Measurements from ENCODE around the gene EIF5A. TPM values are rescaled to one million over a fixed set of nuclear protein-coding genes. Genes with fewer than 3 reads are reported as not detected.

EIF5A gene
- total RNA-seq, 6 experiments from 2014 or later, result 222 to 299 (median 238) TPM

DNA sequence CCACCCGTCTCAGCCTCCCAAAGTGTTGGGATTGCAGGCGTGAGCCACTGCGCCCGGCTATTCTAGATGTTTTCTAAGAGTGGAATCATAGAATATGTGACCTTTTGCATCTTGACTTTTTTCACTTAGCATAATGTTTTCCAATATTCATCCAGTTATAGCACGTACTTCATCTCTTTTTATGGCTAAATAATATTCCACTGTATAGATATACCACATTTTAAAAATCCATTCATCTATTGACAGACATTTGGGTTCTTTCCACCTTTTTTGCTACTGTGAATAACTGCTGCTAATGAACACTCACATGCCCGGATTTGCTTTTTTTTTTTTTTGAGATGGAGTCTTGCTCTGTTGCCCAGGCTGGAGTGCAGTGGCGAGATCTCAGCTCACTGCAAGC is 3.2 kb upstream of the EIF5A start:
- H3K27ac ChIP-seq, result no peak overlapping the region
- H3K4me1 ChIP-seq, result peaks cover 0 to 5% (median 1%) of the 10 kb centered on the region in 4 donors
- H3K4me3 ChIP-seq, result no peak overlapping the region
- no peaks in the 10 kb centered on the region for H3K9me3 ChIP-seq
- intact Hi-C loops (cut with DNase I), result no loop called here
- no peaks in the 10 kb centered on the region for H3K27me3 ChIP-seq
- no peak for DNase-seq
- ATAC-seq, result no peak
- TF ChIP-seq POLR2A (IDR thresholded peaks at IDR 0.05), result no peak
- TF ChIP-seq, protein P1, sequence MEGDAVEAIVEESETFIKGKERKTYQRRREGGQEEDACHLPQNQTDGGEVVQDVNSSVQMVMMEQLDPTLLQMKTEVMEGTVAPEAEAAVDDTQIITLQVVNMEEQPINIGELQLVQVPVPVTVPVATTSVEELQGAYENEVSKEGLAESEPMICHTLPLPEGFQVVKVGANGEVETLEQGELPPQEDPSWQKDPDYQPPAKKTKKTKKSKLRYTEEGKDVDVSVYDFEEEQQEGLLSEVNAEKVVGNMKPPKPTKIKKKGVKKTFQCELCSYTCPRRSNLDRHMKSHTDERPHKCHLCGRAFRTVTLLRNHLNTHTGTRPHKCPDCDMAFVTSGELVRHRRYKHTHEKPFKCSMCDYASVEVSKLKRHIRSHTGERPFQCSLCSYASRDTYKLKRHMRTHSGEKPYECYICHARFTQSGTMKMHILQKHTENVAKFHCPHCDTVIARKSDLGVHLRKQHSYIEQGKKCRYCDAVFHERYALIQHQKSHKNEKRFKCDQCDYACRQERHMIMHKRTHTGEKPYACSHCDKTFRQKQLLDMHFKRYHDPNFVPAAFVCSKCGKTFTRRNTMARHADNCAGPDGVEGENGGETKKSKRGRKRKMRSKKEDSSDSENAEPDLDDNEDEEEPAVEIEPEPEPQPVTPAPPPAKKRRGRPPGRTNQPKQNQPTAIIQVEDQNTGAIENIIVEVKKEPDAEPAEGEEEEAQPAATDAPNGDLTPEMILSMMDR (IDR thresholded peaks at IDR 0.05), result no peak
- 95% methylated on average over 5 of the region's 7 CpGs for WGBS (ENCODE audit: insufficient coverage, low coverage, low lambda C conversion rate, missing lambda C conversion rate)
- H3K36me3 ChIP-seq, result no peaks in the 10 kb centered on the region

DNA sequence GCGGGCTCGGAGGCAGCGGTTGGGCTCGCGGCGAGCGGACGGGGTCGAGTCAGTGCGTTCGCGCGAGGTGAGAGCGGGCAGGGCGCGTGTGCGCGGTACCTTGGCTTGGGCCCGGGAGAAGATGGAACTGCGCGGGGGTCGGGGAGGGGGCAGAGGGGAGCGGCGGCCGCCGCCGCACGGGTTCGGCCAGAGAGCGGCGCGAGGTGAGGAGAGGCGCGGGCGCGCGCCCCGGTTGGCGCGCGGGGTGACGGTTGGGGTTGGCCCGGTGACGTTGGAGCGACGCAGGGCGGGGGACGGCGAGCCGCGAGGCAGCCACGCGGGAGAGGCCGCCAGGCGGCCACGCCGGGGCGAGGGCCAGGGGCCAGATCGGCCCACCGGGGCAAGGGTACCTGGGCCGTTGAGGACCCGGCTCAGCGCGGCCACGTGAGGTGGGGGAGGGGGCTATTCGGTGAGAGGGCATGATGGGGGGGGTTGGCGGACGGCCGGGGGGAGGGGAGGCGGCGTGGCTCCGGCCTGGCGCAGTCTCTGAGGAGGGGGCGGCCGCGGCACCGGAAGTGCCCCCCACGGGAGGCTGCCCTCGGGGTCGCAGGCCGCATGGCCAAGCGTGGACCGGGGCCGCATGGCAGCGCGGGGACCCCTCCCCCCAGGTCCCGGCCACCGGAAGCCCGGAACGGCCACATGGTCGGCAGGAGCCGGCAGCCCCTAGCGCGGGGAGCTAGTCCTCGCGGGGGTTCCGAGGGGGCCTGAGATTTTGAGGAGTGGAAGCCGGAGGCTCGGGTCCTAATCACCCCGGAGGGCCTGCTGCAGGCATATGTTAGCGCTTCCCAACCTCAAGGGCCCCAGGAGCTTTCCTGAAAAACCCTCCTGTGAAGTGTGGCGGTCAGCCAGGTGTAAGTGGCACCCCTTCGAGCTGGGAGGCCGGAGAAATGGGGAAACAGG is 527 bp downstream of the EIF5A start:
- no peaks in the 10 kb centered on the region for H3K27me3 ChIP-seq
- 0% methylated on average over 4 of the region's 104 CpGs for WGBS (ENCODE audit: insufficient coverage, low coverage, low lambda C conversion rate, missing lambda C conversion rate)
- DNase-seq, result peak; percentile 67 to 70 (median 69)
- H3K9me3 ChIP-seq, result no peaks in the 10 kb centered on the region
- TF ChIP-seq, protein P1 (IDR thresholded peaks at IDR 0.05), result no peak
- no peak for TF ChIP-seq POLR2A (IDR thresholded peaks at IDR 0.05)
- intact Hi-C loops (cut with DNase I), result no loop called here
- peaks cover 0 to 14% (median 7%) of the 10 kb centered on the region in 4 donors for H3K4me1 ChIP-seq
- H3K4me3 ChIP-seq, result peak overlapping the region; percentile 97 to 98 (median 97)
- H3K27ac ChIP-seq, result peak overlapping the region; percentile 76 to 93 (median 77)
- peaks cover 11 to 36% (median 25%) of the 10 kb centered on the region in 4 donors for H3K36me3 ChIP-seq
- ATAC-seq, result peak in 2 of 4 donors; percentile 0 to 11

DNA sequence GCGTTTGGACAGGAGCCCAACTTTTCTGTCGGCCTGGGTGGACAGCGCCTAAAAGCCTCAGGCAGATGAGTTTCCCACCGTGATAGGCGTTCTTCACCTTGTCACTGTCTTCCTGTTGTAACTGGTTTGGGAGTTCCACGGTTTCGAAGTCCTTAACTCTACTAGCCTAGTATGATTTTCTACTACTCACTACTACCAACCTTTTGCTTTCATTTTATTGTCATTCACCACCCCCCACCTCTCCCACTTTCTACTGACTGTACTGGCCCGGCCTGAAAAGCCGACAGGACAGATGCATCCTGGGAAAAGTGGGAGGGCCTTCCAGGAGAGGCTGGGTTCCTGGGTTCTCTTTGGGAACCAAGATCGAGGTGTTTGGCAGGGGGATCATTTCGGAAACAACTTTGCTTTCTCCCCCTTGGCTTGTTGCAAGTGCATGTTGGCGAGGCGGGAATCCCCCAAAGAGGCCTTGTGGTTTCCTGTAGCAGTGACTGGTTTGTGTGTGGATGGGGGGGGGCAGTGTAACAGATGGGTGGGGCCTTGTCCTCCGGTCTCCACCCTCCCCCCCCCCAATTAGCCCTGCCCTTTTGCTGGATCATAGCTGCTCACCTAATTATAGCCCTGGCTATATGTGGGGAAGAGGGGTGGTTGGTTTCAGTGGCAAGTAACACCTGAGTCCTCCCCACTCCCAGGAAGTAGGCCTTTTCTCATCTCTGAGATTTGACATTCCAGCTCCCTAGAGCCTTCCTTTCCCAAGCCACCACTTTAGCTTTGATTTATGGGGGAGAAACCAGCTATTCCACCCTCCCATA is 1.4 kb downstream of the EIF5A start:
- ATAC-seq (peak; percentile 33 to 37 (median 35)), DNase-seq (peak; percentile 65 to 84 (median 78))
- 0% methylated on average over 11 of the region's 14 CpGs for WGBS (ENCODE audit: insufficient coverage, low coverage, low lambda C conversion rate, missing lambda C conversion rate)
- intact Hi-C loops (cut with DNase I), result no loop called here
- peaks cover 11 to 44% (median 29%) of the 10 kb centered on the region in 4 donors for H3K36me3 ChIP-seq
- peak overlapping the region; percentile 97 to 98 (median 97) for H3K4me3 ChIP-seq
- H3K9me3 ChIP-seq, result no peaks in the 10 kb centered on the region
- no peaks in the 10 kb centered on the region for H3K27me3 ChIP-seq
- H3K4me1 ChIP-seq, result peaks cover 0 to 14% (median 7%) of the 10 kb centered on the region in 4 donors
- peak overlapping the region; percentile 76 to 93 (median 77) for H3K27ac ChIP-seq
- peak; percentile 42 for TF ChIP-seq POLR2A (IDR thresholded peaks at IDR 0.05)
- TF ChIP-seq, protein P1 (IDR thresholded peaks at IDR 0.05), result no peak

DNA sequence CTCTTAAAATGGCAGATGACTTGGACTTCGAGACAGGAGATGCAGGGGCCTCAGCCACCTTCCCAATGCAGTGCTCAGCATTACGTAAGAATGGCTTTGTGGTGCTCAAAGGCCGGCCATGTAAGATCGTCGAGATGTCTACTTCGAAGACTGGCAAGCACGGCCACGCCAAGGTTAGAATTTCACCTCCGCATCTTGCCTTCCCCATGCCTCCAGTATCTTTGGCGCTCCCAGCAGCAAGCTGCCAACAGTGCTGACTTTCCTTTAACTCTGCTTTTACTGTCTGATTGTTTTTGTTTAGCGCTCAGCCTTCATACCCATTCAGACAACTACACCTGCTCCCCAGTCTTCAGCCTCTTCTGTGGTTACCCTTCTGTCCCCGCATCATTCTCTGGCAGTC is 2.2 kb downstream of the EIF5A start:
- 90% methylated on average over 7 of the region's 12 CpGs for WGBS (ENCODE audit: insufficient coverage, low coverage, low lambda C conversion rate, missing lambda C conversion rate)
- no peak for TF ChIP-seq POLR2A (IDR thresholded peaks at IDR 0.05)
- TF ChIP-seq, protein P1 (IDR thresholded peaks at IDR 0.05), result no peak
- no peaks in the 10 kb centered on the region for H3K9me3 ChIP-seq
- no peaks in the 10 kb centered on the region for H3K27me3 ChIP-seq
- H3K27ac ChIP-seq, result peak overlapping the region in 1 of 3 donors; percentile 77
- H3K4me3 ChIP-seq, result peak overlapping the region in 1 of 3 donors; percentile 98
- H3K4me1 ChIP-seq, result peaks cover 0 to 21% (median 9%) of the 10 kb centered on the region in 4 donors
- DNase-seq, result no peak
- intact Hi-C loops (cut with DNase I), result no loop called here
- peaks cover 11 to 47% (median 29%) of the 10 kb centered on the region in 4 donors for H3K36me3 ChIP-seq
- no peak for ATAC-seq
